NT2/D1 (cell line): ENCODE measurements around the gene MEF2B.

Experiments used
- SUZ12 ChIP-seq: IDR thresholded peaks from 2 replicates; pipeline ENCODE4 v1.6.1; 2011; ENCODE audit not compliant: insufficient read length, insufficient read depth; ENCODE audit errors: extremely low read depth
- YY1 ChIP-seq: IDR thresholded peaks from 2 replicates; pipeline ENCODE4 v1.6.1; 2011; ENCODE audit not compliant: insufficient read length, insufficient read depth
- ZNF274 ChIP-seq: IDR thresholded peaks from 2 replicates; pipeline ENCODE4 v1.6.1; 2011; ENCODE audit warnings: mild to moderate bottlenecking, low read depth, low read length

- no peak for TF ChIP-seq ZNF274
- TF ChIP-seq SUZ12: no peak
- TF ChIP-seq YY1: no peak
Measured at GRCh38 chr19:19186742-19187141, 16.7 kb upstream of the MEF2B start.
